ENCODE results near the gene MGST2. TPM values are rescaled to one million over a fixed set of nuclear protein-coding genes. Genes with fewer than 3 reads are reported as not detected.

The MGST2 gene
- total and polyA plus RNA-seq, 4 donors: 69.6 to 170 (median 90.7) TPM

DNA sequence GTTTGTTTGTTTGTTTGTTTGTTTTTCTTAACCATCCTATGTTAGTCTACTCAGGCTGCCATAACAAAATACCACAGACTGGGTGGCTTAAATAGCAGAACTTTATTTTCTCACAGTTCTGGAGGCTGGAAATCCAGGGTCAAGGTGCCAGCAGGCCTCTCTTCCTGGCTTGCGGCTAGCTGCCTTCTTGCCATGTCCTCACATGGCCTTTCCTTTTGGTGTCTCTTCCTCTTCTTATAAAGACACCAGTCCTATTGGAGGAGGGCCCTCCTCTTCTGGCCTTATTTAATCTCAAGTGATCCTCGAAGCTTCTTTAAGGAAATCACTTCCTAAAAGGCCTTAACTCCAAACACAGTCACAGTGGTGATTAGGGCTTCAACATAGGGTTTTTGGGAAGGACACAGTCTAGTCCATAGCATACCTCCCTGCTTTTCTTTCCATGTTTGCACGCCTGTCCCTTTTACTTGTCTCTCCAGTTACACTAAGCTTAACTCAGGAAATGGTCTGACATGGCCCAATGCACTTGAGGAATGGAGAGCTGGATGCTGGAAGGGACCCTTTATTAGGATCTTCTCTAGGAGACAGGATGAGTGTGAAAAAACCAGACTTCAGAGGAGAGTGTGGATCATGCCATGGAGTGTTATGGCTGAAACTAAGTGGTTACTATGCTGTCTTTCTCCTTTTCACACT lies 36.0 kb upstream of the MGST2 start:
- no peaks in the 10 kb centered on the region for H3K9me3 ChIP-seq (ENCODE audit: control insufficient read depth in 4 of 4, low read length in 3 of 4)
- no peaks in the 10 kb centered on the region for H3K36me3 ChIP-seq (ENCODE audit: control insufficient read depth in 4 of 4, insufficient read depth in 3 of 4, low read depth in 1 of 4, low read length in 3 of 4)
- no peak overlapping the region for H3K4me3 ChIP-seq (ENCODE audit: low read depth in 1 of 3, low read length in 3 of 3)
- WGBS: 85% methylated on average over 3 of the region's 3 CpGs
- H3K4me1 ChIP-seq (ENCODE audit: control insufficient read depth in 4 of 4, insufficient read depth in 4 of 4, low read length in 3 of 4): peaks cover 0 to 13% (median 3%) of the 10 kb centered on the region in 4 donors
- no peak overlapping the region for H3K9ac ChIP-seq (ENCODE audit: low read depth in 1 of 2, low read length in 2 of 2)
- TF ChIP-seq RXRA (IDR thresholded peaks at IDR 0.05) (no peak), FOXA1 (IDR thresholded peaks at IDR 0.05) (no peak), YY1 (IDR thresholded peaks at IDR 0.05) (no peak), EGR1 (IDR thresholded peaks at IDR 0.05; ENCODE audit: low read depth in 2 of 2) (no peak), FOXA2 (IDR thresholded peaks at IDR 0.05) (no peak), NR2F2 (IDR thresholded peaks at IDR 0.05) (no peak), RAD21 (IDR thresholded peaks at IDR 0.05) (no peak), TAF1 (conservative IDR thresholded peaks at IDR 0.05) (no peak), SP1 (IDR thresholded peaks at IDR 0.05) (no peak), HNF4G (IDR thresholded peaks at IDR 0.05) (no peak), GABPA (IDR thresholded peaks at IDR 0.05 in 1 of 2, conservative IDR thresholded peaks at IDR 0.05 in 1 of 2) (no peak), JUND (IDR thresholded peaks at IDR 0.05) (no peak)
- TF ChIP-seq, protein P1, sequence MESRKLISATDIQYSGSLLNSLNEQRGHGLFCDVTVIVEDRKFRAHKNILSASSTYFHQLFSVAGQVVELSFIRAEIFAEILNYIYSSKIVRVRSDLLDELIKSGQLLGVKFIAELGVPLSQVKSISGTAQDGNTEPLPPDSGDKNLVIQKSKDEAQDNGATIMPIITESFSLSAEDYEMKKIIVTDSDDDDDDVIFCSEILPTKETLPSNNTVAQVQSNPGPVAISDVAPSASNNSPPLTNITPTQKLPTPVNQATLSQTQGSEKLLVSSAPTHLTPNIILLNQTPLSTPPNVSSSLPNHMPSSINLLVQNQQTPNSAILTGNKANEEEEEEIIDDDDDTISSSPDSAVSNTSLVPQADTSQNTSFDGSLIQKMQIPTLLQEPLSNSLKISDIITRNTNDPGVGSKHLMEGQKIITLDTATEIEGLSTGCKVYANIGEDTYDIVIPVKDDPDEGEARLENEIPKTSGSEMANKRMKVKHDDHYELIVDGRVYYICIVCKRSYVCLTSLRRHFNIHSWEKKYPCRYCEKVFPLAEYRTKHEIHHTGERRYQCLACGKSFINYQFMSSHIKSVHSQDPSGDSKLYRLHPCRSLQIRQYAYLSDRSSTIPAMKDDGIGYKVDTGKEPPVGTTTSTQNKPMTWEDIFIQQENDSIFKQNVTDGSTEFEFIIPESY (IDR thresholded peaks at IDR 0.05): no peak
- TF ChIP-seq, protein P2, sequence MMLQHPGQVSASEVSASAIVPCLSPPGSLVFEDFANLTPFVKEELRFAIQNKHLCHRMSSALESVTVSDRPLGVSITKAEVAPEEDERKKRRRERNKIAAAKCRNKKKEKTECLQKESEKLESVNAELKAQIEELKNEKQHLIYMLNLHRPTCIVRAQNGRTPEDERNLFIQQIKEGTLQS (IDR thresholded peaks at IDR 0.05): no peak
- TF ChIP-seq, protein P3, sequence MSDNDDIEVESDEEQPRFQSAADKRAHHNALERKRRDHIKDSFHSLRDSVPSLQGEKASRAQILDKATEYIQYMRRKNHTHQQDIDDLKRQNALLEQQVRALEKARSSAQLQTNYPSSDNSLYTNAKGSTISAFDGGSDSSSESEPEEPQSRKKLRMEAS (IDR thresholded peaks at IDR 0.05): no peak
- TF ChIP-seq, protein P4, sequence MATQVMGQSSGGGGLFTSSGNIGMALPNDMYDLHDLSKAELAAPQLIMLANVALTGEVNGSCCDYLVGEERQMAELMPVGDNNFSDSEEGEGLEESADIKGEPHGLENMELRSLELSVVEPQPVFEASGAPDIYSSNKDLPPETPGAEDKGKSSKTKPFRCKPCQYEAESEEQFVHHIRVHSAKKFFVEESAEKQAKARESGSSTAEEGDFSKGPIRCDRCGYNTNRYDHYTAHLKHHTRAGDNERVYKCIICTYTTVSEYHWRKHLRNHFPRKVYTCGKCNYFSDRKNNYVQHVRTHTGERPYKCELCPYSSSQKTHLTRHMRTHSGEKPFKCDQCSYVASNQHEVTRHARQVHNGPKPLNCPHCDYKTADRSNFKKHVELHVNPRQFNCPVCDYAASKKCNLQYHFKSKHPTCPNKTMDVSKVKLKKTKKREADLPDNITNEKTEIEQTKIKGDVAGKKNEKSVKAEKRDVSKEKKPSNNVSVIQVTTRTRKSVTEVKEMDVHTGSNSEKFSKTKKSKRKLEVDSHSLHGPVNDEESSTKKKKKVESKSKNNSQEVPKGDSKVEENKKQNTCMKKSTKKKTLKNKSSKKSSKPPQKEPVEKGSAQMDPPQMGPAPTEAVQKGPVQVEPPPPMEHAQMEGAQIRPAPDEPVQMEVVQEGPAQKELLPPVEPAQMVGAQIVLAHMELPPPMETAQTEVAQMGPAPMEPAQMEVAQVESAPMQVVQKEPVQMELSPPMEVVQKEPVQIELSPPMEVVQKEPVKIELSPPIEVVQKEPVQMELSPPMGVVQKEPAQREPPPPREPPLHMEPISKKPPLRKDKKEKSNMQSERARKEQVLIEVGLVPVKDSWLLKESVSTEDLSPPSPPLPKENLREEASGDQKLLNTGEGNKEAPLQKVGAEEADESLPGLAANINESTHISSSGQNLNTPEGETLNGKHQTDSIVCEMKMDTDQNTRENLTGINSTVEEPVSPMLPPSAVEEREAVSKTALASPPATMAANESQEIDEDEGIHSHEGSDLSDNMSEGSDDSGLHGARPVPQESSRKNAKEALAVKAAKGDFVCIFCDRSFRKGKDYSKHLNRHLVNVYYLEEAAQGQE (IDR thresholded peaks at IDR 0.05): no peak
- TF ChIP-seq, protein P5, sequence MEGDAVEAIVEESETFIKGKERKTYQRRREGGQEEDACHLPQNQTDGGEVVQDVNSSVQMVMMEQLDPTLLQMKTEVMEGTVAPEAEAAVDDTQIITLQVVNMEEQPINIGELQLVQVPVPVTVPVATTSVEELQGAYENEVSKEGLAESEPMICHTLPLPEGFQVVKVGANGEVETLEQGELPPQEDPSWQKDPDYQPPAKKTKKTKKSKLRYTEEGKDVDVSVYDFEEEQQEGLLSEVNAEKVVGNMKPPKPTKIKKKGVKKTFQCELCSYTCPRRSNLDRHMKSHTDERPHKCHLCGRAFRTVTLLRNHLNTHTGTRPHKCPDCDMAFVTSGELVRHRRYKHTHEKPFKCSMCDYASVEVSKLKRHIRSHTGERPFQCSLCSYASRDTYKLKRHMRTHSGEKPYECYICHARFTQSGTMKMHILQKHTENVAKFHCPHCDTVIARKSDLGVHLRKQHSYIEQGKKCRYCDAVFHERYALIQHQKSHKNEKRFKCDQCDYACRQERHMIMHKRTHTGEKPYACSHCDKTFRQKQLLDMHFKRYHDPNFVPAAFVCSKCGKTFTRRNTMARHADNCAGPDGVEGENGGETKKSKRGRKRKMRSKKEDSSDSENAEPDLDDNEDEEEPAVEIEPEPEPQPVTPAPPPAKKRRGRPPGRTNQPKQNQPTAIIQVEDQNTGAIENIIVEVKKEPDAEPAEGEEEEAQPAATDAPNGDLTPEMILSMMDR (IDR thresholded peaks at IDR 0.05; ENCODE audit: low read depth, low read length, missing input control): no peak
- no peaks in the 10 kb centered on the region for H3K27me3 ChIP-seq (ENCODE audit: control insufficient read depth in 4 of 4, insufficient read depth in 4 of 4, low read length in 3 of 4)
- H3K27ac ChIP-seq (ENCODE audit: low read depth in 1 of 2, low read length in 2 of 2): no peak overlapping the region
- DNase-seq (ENCODE audit: low spot score): no peak
